ENCODE measurements around the gene POU6F2. TPM values are rescaled to one million over a fixed set of nuclear protein-coding genes. Genes with fewer than 3 reads are reported as not detected.

Gene POU6F2
- total RNA-seq, 3 donors from 2014 or later = under 0.01 TPM; not detected in 2

- DNase-seq (ENCODE audit: low spot score in 2 of 2) = no peak
- H3K9me3 ChIP-seq = no peaks in the 10 kb centered on the region
- intact Hi-C loops (cut with DNase I; ENCODE audit: low total_unique reads) = no loop called here
These were observed 356.0 kb downstream of the POU6F2 start for GRCh38 chr7:39333701-39334100.

GRCh38 chr7:39336442-39336841, 358.7 kb downstream of the POU6F2 start:
- TF ChIP-seq POLR2A (IDR thresholded peaks at IDR 0.05) = no peak
- TF ChIP-seq POLR2AphosphoS5 (IDR thresholded peaks at IDR 0.05) = no peak
- TF ChIP-seq, protein P1, sequence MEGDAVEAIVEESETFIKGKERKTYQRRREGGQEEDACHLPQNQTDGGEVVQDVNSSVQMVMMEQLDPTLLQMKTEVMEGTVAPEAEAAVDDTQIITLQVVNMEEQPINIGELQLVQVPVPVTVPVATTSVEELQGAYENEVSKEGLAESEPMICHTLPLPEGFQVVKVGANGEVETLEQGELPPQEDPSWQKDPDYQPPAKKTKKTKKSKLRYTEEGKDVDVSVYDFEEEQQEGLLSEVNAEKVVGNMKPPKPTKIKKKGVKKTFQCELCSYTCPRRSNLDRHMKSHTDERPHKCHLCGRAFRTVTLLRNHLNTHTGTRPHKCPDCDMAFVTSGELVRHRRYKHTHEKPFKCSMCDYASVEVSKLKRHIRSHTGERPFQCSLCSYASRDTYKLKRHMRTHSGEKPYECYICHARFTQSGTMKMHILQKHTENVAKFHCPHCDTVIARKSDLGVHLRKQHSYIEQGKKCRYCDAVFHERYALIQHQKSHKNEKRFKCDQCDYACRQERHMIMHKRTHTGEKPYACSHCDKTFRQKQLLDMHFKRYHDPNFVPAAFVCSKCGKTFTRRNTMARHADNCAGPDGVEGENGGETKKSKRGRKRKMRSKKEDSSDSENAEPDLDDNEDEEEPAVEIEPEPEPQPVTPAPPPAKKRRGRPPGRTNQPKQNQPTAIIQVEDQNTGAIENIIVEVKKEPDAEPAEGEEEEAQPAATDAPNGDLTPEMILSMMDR (IDR thresholded peaks at IDR 0.05) = no peak
- Histone ChIP-seq H3K27me3 (no peaks in the 10 kb centered on the region), H3K36me3 (no peaks in the 10 kb centered on the region), H3K4me1 (no peaks in the 10 kb centered on the region), H3K27ac (no peak overlapping the region), H3K4me3 (no peak overlapping the region), H3K9me3 (no peaks in the 10 kb centered on the region)
- intact Hi-C loops (cut with DNase I; ENCODE audit: low total_unique reads) = no loop called here
- DNase-seq (ENCODE audit: low spot score in 2 of 2) = no peak

More at GRCh38 chr7:39333701-39334100, 356.0 kb downstream of the POU6F2 start:
- H3K4me1 ChIP-seq = no peaks in the 10 kb centered on the region
- H3K4me3 ChIP-seq = no peak overlapping the region
- H3K27me3 ChIP-seq = no peaks in the 10 kb centered on the region
- no peak overlapping the region for H3K27ac ChIP-seq
- TF ChIP-seq POLR2A (IDR thresholded peaks at IDR 0.05) (no peak), POLR2AphosphoS5 (IDR thresholded peaks at IDR 0.05) (no peak)
- TF ChIP-seq, protein P1 (IDR thresholded peaks at IDR 0.05) = no peak
- no peaks in the 10 kb centered on the region for H3K36me3 ChIP-seq

DNA sequence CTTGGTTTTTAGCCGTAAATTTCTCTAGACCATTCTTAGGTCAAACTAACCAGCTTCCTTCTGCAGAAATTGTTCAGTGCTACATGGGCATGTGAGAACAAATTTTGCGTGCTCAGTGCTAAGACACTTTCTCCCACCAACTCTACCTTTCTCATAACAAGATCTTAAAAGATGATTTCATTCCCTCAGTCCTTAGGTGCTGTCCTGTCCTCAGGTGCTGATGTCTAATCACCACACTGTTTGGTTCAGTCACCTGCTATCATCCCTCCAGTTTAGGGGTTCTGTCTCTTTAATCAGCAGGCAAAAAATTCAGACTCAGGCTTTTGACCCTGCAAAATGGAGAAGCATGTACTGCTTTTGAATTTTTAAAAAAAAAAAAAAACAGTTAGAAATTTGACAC, 361.0 kb downstream of the POU6F2 start:
- H3K4me3 ChIP-seq = no peak overlapping the region
- H3K27ac ChIP-seq = no peak overlapping the region
- no peaks in the 10 kb centered on the region for H3K27me3 ChIP-seq
- no peaks in the 10 kb centered on the region for H3K9me3 ChIP-seq
- H3K4me1 ChIP-seq = no peaks in the 10 kb centered on the region
- H3K36me3 ChIP-seq = no peaks in the 10 kb centered on the region
- TF ChIP-seq POLR2A (IDR thresholded peaks at IDR 0.05) (no peak), POLR2AphosphoS5 (IDR thresholded peaks at IDR 0.05) (no peak)
- TF ChIP-seq, protein P1 (IDR thresholded peaks at IDR 0.05) = no peak
- intact Hi-C loops (cut with DNase I; ENCODE audit: low total_unique reads) = no loop called here
- no peak for DNase-seq (ENCODE audit: low spot score in 2 of 2)

DNA sequence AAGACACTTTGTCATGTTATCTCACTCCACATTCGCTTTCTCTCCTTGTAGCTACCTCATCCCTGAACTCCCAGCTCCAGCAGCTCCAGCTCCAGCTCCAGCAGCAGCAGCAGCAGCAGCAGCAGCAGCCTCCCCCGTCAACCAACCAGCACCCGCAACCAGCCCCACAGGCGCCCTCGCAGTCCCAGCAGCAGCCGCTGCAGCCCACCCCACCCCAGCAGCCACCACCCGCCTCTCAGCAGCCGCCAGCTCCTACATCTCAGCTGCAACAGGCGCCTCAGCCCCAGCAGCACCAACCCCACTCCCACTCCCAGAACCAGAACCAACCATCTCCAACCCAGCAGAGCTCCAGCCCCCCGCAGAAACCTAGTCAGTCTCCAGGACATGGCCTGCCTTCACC, 361.9 kb downstream of the POU6F2 start:
- no peaks in the 10 kb centered on the region for H3K27me3 ChIP-seq
- no peaks in the 10 kb centered on the region for H3K4me1 ChIP-seq
- TF ChIP-seq, protein P1 (IDR thresholded peaks at IDR 0.05) = no peak
- TF ChIP-seq POLR2A (IDR thresholded peaks at IDR 0.05) (no peak), POLR2AphosphoS5 (IDR thresholded peaks at IDR 0.05) (no peak)
- intact Hi-C loops (cut with DNase I; ENCODE audit: low total_unique reads) = no loop called here
- no peak overlapping the region for H3K4me3 ChIP-seq
- no peak for DNase-seq (ENCODE audit: low spot score in 2 of 2)
- H3K9me3 ChIP-seq = no peaks in the 10 kb centered on the region
- H3K27ac ChIP-seq = no peak overlapping the region
- H3K36me3 ChIP-seq = no peaks in the 10 kb centered on the region

- no peak overlapping the region for H3K4me3 ChIP-seq
- intact Hi-C loops (cut with DNase I; ENCODE audit: low total_unique reads) = no loop called here
- TF ChIP-seq, protein P1 (IDR thresholded peaks at IDR 0.05) = no peak
- no peak for TF ChIP-seq POLR2A (IDR thresholded peaks at IDR 0.05)
- no peak for TF ChIP-seq POLR2AphosphoS5 (IDR thresholded peaks at IDR 0.05)
- H3K27me3 ChIP-seq = no peaks in the 10 kb centered on the region
- H3K9me3 ChIP-seq = no peaks in the 10 kb centered on the region
- H3K27ac ChIP-seq = no peak overlapping the region
- H3K36me3 ChIP-seq = no peaks in the 10 kb centered on the region
- DNase-seq (ENCODE audit: low spot score in 2 of 2) = no peak
- H3K4me1 ChIP-seq = no peaks in the 10 kb centered on the region
These were observed 363.4 kb downstream of the POU6F2 start for GRCh38 chr7:39341083-39341482.

Data from breast epithelium (tissue), 4 donors.